ENCODE data around the gene NOL4L.
"Not testable (repeated sequence)": the region's sequence is repeated elsewhere in the genome, so short reads cannot be mapped to it uniquely, and the experiment has no call there.

NOL4L gene

GRCh38 chr20:32474717-32474966, 110.5 kb downstream of the NOL4L start:
- DNase-seq (ENCODE audit: low read depth in 4 of 4, low spot score in 1 of 4) = no peak

DNA sequence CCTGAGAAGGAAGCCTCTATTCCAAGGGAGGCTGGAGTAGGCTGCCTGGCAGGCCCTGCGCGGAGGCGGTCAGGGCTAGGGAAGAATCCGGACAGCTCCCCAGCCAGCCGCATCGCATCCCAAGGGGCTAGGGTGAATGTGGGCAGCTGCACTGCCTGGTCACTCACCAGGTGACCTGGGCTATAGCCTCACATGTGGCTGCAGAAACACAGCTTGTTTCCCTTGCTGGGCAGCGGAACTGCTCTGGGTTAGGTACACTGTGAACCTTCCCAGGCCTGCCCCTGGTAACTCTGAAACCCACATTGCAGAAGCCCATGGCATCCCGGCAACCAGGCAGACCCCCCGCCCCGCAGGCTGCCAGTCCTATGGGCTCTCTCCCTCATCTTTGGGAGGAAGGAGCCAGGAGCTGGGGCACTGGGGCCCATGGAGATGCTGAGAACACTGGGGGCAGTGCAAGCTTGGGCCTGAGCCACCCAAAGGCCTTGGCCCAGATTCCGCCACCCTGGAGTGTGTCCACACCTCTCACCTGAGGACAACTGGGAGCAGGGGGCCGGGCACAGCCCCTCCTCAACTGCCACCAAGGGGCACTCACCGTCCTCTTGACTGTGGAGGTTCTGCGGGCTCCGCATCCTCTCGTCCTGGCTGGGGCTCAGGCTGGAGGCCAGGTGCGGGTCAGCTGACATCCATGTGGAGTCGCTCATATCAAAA, 111.0 kb downstream of the NOL4L start:
- DNase-seq (ENCODE audit: low read depth in 4 of 4, low spot score in 1 of 4) = no peak

DNA sequence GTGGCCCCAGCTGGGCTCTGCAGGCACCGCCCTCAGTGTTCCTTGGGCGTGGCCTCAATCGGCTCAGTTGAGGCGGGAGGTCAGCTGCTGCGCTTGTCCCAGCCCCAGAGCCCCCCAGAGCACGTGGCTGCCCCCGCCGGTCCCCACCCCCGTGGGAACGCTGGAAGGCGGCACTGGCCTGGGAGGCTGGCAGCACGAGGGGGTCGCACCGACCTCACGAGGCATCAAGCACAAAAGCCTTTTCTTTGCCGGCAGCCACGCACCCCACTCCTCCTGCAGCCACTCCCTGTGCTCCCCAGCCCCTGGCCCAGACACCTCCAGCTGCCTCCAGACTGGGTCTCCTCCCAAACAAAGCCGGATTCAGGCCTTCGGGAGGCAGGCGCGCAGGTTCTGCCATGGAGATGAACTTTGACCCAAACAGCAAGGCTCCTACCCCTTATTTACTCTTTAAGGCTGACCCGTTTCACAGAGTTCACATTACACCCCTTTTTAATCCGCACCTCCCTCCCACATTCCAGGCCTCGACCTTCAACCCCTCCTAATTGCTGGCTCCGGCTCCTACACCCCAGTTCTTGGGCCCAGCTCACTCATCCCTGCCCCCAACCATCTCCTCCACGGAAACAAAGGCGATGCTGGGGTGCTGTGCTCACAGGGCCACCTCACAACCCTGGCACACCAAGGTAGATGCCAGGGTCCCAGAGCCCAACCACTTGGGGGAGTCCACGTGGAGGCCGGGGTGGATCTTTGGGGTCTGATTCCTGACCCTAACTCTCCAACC, 111.7 kb downstream of the NOL4L start:
- DNase-seq (ENCODE audit: low read depth in 4 of 4, low spot score in 1 of 4) = no peak

GRCh38 chr20:32472581-32473207, 112.4 kb downstream of the NOL4L start:
- no peak for DNase-seq (ENCODE audit: low read depth in 4 of 4, low spot score in 1 of 4)

GRCh38 chr20:32470940-32471339, 114.2 kb downstream of the NOL4L start:
- DNase-seq (ENCODE audit: low read depth in 4 of 4, low spot score in 1 of 4) = no peak

DNA sequence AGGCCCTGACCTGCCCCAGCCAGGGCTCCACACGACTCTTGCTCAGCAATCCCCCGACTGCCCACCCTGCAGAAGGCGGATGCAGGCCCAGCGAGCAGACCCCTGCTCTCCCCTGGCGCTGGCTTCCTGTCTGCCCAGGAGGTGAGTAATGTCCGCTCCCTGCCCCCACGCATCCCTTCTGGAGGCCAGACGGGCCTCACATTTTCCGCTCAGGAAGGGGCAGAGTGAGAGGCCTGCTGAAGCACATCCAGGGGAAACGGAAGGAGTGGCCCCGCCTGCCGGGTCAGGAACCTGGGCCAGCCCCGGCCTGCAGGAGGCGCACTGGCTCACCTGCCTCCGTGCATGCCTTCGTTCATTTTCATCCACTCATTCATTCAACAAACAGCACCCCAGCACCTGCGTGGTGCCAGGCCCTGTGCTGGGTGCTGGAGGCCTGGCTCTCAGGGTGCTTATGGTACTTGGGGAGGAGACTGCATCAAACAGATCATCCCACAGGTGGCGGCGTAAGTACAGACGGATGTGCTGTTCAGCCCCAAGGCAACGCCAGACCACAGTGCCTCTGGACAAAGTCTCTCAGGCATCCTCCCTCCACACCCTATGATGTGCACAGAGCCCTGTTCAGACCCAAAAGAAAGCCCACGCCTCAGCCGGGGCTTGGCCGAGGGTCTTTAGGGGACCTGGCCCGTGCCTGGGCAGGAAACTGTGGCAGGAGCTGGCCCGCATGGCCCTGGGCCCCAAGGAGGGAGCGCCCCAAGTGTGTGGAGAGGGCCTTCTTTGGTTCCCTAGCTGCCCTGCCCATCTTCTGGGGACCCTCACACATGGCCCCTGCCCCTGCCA, 114.9 kb downstream of the NOL4L start:
- no peak for DNase-seq (ENCODE audit: low read depth in 4 of 4, low spot score in 1 of 4)

- no peak for DNase-seq (ENCODE audit: low read depth in 4 of 4, low spot score in 1 of 4)
These were observed 116.3 kb downstream of the NOL4L start for GRCh38 chr20:32468860-32469259.

- DNase-seq (ENCODE audit: low read depth in 4 of 4, low spot score in 1 of 4) = no peak
These were observed 116.9 kb downstream of the NOL4L start for GRCh38 chr20:32468313-32468640.

DNA sequence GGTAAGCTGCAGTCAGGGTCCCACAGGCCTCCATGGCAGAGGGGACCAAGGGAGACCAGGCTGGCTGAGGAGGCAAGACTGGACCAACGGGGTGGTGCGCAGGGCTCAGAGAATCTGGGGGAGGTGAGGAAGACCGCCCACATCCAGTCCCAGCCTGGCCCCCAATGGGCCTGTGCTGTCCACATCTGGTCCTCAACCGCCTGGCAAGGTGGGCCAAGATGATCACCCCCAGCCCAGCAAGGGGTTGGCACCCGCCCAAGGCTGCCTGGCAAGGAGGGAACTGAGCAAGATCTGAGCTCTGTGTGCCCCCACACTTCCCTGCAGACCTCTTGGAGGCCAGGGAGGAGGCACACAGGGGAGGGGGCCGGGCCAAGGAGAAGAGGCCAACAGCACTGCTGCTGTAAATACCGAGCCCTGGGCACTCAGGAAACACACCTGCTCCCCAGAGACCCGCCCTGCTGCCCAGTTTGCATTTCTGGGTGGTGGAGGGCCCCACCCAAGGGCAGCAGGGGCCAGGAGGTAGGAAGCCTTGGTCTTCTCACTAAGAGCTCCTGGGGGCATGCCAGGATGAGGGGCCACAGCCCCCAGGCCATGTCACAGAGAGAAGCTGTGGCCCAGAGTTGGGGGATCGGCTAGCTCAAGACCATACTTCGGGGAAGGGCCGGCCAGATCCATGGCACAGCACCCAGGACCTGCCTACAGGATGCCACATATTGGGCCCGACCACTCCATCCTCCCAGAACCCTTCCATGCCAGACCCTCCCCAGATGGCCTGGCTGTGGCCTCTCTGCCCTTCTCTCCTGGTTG, 117.4 kb downstream of the NOL4L start:
- no peak for DNase-seq (ENCODE audit: low read depth in 4 of 4, low spot score in 1 of 4)

DNA sequence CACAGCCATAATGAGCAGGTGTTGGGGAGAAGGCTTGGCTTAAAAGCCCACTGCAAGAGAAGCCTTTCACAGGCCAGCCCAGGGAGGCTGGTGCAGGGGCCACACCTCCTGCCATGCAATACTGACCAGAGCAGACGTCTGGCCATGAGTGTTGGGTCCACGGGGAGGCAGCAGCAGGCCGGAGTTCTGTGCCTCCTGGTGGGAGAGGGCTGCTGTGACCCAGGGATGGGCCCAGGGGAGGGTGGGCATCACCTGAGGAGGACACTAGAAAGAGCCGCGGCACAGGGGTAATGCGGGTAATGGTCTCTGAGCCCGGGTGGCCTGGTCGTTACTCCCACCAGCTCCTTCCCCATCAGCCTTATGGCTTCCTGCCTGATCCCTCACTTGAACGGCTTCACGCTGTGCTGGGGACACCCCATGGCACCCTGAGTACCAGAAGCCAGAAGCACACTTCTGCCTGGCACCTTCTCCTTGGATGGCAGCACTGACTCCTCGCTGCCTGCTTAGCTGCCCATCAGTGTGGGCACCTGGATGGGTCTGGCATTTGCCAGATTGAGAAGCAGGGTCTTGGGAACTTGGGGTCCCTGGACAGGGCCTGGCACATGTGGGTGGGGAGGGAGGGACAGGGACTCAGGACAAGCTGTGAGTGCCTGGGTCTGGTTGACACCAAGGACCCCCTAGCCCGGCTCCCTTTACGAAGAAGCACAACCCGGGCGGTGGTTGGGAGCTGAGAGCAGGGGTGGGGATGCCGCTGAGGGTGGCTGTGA, 118.2 kb downstream of the NOL4L start:
- DNase-seq (ENCODE audit: low read depth in 4 of 4, low spot score in 1 of 4) = no peak

DNA sequence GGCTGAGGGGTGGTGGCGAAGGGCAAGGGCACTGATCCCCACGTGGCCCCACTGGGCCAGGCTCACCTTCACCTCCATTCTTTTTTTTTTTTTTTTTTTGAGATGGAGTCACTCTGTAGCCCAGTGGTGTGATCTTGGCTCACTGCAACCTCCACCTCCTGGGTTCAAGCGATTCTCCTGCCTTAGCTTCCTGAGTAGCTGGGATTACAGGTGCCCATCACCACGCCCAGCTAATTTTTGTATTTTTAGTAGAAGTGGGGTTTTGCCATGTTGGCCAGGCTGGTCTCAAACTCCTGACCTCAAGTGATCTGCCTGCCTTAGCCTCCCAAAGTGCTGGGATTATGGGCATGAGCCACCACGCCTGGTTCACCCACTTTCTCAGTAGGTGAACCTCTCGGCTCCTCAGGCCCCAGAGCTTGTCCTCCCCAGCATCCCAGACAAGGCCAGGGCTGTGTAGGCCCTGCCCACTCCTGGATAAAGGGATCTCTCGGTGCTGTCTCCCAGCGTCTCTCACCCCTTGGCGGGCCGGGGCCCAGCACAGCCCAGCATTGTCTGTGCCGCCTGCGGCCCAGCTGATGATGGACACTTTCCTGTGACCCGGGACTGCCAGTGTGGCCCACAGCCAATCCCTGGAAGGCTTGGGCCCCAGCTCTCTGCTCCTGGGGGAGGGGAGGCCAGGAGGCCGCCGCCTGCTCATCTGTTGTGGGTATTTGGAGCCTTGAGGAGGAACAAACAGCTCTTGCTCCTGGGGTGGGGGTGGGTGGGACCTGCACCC, 119.0 kb downstream of the NOL4L start:
- DNase-seq (ENCODE audit: low read depth in 4 of 4, low spot score in 1 of 4) = not testable (repeated sequence)

DNA sequence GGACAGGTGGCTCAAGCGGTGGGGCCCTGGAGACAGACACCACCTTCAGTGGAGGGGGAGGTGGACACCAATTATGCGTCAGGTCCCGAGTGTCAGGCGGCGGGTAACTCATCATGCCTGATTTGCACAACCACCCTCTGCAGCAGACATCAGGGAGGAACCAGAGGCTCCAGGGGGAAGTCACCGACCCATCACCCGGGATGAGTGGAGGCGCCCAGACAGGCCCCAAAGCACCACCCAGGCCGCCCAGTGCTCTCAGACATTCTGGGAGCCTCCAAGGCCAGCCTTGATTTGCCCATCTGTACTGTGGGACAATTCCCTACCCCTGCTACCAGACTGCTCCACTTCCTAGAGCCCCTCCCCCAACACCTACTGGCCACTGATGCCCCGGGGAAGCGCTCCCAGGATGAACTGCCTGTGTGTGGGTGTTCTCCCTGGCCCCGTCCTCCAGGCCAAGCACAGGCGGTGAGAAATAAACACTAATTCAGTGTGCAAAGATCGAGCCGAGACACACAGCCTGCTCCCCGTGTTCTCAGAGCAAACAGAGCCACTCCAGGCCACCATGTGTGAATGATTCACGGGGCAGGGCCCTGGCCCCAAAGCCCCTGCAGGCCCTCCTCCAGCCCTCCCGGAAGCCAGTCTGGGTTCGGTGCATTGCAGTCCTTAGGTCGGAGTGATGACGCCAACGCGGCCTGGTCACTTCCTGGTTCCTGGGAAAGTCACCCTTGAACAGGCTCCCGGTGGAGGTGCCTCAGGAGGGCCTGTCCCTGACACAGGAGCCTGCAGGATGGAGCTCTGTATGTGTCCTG, 119.8 kb downstream of the NOL4L start:
- no peak for DNase-seq (ENCODE audit: low read depth in 4 of 4, low spot score in 1 of 4)

DNA sequence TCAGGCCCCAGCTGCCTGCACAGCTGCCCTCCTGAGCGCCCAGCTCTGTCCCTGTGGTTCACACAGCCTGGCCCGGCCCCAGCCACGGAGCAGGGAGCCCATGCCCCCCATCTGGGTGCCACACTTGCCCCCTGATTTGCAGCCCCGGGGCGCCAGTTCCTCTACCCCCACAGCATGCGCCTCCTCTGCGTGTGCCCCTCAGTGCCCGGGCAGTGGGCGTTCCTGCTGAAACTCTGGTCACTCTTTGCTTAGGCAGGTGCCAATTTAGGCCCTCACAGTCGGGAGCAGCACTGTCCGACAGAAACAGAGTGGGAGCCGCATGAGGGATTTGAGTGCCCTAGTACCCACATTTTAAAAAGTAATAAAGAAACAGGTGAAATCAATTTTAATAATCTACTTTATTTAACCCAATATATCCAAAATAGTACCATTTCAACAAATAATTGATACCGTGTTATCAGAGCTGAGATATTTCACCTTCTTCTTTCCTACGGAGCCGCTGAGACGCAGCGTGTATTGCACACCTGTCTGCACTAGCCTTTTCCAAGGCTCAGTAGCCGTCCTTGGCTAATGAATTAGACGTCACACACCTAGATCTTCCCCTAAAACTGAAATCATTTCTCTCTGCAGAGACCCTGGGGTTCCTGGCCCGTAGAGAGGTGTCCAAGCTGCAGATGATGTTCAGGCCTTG, 120.6 kb downstream of the NOL4L start:
- no peak for DNase-seq (ENCODE audit: low read depth in 4 of 4, low spot score in 1 of 4)

DNA sequence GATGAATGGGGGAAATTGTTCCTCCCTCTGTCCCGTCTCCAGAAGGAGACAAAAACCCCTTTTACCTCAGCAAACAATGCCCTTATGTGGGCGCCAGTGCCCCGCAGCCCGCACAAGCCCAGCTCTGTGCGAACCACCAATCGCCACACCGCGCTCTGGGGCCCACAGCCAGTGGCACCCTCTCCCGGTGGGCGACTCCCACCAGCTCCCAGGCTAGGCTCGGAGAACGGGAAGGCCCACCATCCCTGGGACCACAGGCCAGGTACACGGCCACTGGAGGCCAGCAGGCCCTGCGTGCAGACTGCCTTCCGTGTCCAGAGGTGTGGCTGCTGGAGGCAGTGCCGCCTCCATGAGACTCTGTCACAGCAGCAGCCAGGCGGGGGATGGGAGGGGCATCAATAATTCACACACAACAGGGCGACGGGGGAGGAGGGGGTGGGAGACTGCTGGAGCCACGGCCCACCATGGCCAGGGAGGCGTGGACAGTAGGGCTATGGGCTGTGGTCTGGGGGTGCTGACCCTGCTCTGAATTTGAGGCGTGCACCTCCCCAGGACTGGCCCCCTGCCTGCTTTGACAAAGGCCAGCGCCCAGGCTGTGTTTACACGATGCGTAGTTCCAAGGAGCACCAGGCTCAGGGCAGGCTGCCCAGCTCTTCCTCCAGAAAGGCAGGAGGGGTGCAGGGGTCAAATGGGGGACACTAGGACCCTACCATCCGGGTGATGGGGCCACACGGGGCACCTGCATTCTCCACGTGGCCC, 121.3 kb downstream of the NOL4L start:
- DNase-seq (ENCODE audit: low read depth in 4 of 4, low spot score in 1 of 4) = no peak

DNA sequence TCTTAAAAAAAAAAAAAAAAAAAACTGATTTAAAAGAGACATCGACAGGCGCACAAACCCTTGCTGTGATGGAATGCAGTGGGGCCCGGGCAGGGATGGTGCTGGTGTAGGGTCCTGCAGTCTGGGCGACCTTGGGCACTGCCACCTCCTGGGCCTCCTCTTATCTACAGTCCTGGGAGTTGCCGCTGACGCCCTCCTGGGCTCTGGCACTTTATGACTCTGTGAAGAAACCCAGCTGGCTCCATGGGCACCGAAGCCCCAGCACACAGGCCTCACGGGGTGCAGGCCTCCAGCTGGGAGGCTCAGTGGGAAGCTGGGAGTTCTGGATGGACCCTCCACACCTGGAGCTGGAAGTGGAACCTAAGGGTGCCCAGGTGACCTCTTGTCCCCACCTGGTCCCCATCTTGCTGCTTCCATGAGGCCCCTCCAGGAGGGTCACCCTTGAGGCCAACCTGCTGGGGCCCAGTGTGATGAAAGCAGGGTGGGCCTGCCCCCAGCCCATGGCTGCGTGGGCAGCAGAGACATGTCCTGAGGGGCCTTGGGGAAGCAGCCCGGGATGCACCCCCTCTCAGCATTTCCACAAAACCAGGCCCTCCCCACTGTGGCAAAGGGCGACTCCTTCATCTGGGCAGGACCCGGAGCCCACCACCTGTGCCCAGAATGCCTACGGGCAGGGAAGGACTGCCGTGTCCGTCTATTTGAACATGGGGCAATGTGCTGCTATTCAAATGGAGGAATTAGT, 122.1 kb downstream of the NOL4L start:
- no peak for DNase-seq (ENCODE audit: low read depth in 4 of 4, low spot score in 1 of 4)

GRCh38 chr20:32461836-32462600, 123.1 kb downstream of the NOL4L start:
- no peak for DNase-seq (ENCODE audit: low read depth in 4 of 4, low spot score in 1 of 4)
